ENCODE results near the gene URI1. TPM values are rescaled to one million over a fixed set of nuclear protein-coding genes. Genes with fewer than 3 reads are reported as not detected.

URI1 gene
- total and polyA plus RNA-seq, 2 of the 8 experiments (the other 6 are each of a cell fraction or from before 2014, with no cell fraction given) = 27.7 to 64.3 TPM

GRCh38 chr19:29939628-29940027, 2.4 kb upstream of the URI1 start:
- TF ChIP-seq BCL11A (IDR thresholded peaks at IDR 0.05; ENCODE audit: low read depth in 2 of 2, low read length in 2 of 2) (no peak), SRF (IDR thresholded peaks at IDR 0.05; ENCODE audit: low read depth, low read length) (no peak), HDAC6 (IDR thresholded peaks at IDR 0.05; ENCODE audit: low read depth, low read length) (no peak), KDM1A (IDR thresholded peaks at IDR 0.05; ENCODE audit: borderline replicate concordance, low read length) (0 out of 2 replicates have a peak, but pooled peaks have one; percentile 34), PHF8 (conservative IDR thresholded peaks at IDR 0.05; ENCODE audit: low read depth, low read length) (no peak)
- Histone ChIP-seq H3K56ac (replicated peaks; ENCODE audit: insufficient read length, low read depth, low read length) (no peak overlapping the region), H3K27me3 (replicated peaks in 1 of 4; ENCODE audit: control insufficient read depth in 3 of 4, extremely low read depth in 1 of 4, insufficient read depth in 3 of 4, low read length in 3 of 4) (peaks cover 0 to 12% (median 9%) of the 10 kb centered on the region in 4 experiments; a peak in 3 of 7 replicates), H2AFZ (ENCODE audit: low read length) (no peak overlapping the region), H3K23ac (ENCODE audit: insufficient read length) (no peak overlapping the region), H2BK12ac (ENCODE audit: low read depth, low read length) (no peak overlapping the region), H3K9ac (replicated peaks in 1 of 4; ENCODE audit: extremely low read depth in 1 of 4, low read depth in 3 of 4, low read length in 3 of 4) (no peak overlapping the region), H3K9me3 (ENCODE audit: insufficient read depth in 2 of 2, low read depth in 1 of 2, low read length in 1 of 2) (peaks cover 0 to 10% of the 10 kb centered on the region in 2 experiments; a peak in 2 of 4 replicates), H4K8ac (ENCODE audit: extremely low read depth, insufficient read depth, low read length) (no peak overlapping the region), H2BK20ac (ENCODE audit: low read length) (no peak overlapping the region), H3K4me2 (ENCODE audit: insufficient read depth in 1 of 2, low read depth in 2 of 2, low read length in 2 of 2) (no peak overlapping the region), H3K27ac (ENCODE audit: low read depth, low read length) (no peak overlapping the region), H3K36me3 (ENCODE audit: control insufficient read depth in 2 of 4, insufficient read depth in 4 of 4, low read length in 3 of 4) (no peaks in the 10 kb centered on the region), H2BK120ac (replicated peaks; ENCODE audit: low read depth, low read length) (no peak overlapping the region), H3K4ac (replicated peaks; ENCODE audit: insufficient read length, low read depth, low read length) (no peak overlapping the region), H2BK15ac (ENCODE audit: low read length) (no peak overlapping the region), H2BK5ac (ENCODE audit: low read depth, low read length) (no peak overlapping the region), H3K18ac (ENCODE audit: extremely low read depth, low read length) (no peak overlapping the region), H3K4me3 (ENCODE audit: extremely low read depth in 1 of 4, insufficient read depth in 2 of 4, low read depth in 3 of 4, low read length in 4 of 4) (no peak overlapping the region), H3K4me1 (replicated peaks in 1 of 4; ENCODE audit: control insufficient read depth in 3 of 4, insufficient read depth in 4 of 4, low read length in 3 of 4) (no peaks in the 10 kb centered on the region), H3K79me1 (ENCODE audit: low read depth, low read length) (no peaks in the 10 kb centered on the region), H4K20me1 (replicated peaks in 1 of 2; ENCODE audit: control insufficient read depth in 1 of 2, insufficient read depth in 2 of 2, low read length in 2 of 2) (peaks cover 0 to 4% of the 10 kb centered on the region in 2 experiments), H3K14ac (ENCODE audit: insufficient read length) (no peak overlapping the region), H3K79me2 (ENCODE audit: control insufficient read depth in 1 of 2, insufficient read depth in 2 of 2, low read length in 2 of 2) (peaks cover 5 to 20% of the 10 kb centered on the region in 2 experiments), H4K5ac (ENCODE audit: insufficient read length, low read depth, low read length) (no peak overlapping the region), H4K91ac (replicated peaks; ENCODE audit: insufficient read length, low read length) (no peak overlapping the region), H2AK5ac (ENCODE audit: low read depth, low read length) (no peak overlapping the region), H3K23me2 (ENCODE audit: low read depth, low read length) (peaks cover 2% of the 10 kb centered on the region; the same call in 1 of the 2 replicates)
- no peak for DNase-seq (ENCODE audit: low read depth in 1 of 2, low spot score in 2 of 2)
- POLR2A ChIA-PET (ENCODE audit: partially characterized antibody) = no interaction called here
- WGBS, 2 experiments (ENCODE audit: extremely low coverage in 1 of 2, insufficient coverage in 1 of 2, insufficient read length in 1 of 2, insufficient replicate concordance in 2 of 2, low coverage in 1 of 2, low lambda C conversion rate in 2 of 2, missing lambda C conversion rate in 1 of 2) = 100% methylated on average over 1 of the region's 1 CpG; no CpG with 5 or more reads in 1 of the 2 experiments
- FAIRE-seq = no peak
- CTCF ChIA-PET (ENCODE audit: partially characterized antibody) = interaction anchor here (0.6 to 1.5 kb wide), 2 partner anchors 18 to 209 kb away, joined by 3 to 5 read pairs; no protein-coding TSS in a partner anchor

All from H1 (cell line).